NCI-H2081 (cell line): ENCODE results near the gene CNTN5.
A peak's percentile ranks its signal among the peaks of the same experiment; 100 is the strongest.

Experiments used
- DNase-seq, 2 experiments: peaks; one replicate each; lab custom pipeline; 2025; lab: John Stamatoyannopoulos, UW

CNTN5 gene

GRCh38 chr11:99631618-99632017, 610.9 kb downstream of the CNTN5 start:
- no peak for DNase-seq

DNA sequence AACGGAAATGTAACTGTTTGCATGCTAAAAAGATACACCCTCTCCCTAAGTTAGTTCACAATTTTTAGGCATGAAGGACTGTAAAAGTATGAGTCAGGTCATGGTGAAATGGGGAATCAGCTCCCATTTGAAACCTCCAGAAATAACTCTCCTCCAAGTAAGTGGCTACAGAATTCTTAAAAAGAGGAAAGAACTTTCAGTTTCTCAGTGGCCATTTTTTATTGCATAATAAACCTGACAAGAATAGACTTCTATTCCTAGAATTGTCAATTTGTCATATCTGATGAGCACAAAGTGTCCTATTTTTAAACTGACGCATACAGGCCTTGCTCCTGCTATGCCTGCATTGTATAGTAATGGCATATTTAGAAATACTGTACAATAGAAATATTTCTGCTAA, 612.2 kb downstream of the CNTN5 start:
- no peak for DNase-seq

GRCh38 chr11:99634581-99634980, 613.8 kb downstream of the CNTN5 start:
- DNase-seq: no peak

- no peak for DNase-seq
Observed at GRCh38 chr11:99638073-99638553, 617.4 kb downstream of the CNTN5 start.

- DNase-seq: no peak
Observed at GRCh38 chr11:99640671-99641070, 619.9 kb downstream of the CNTN5 start.

- DNase-seq: no peak
Observed at GRCh38 chr11:99645934-99646333, 625.2 kb downstream of the CNTN5 start.

DNA sequence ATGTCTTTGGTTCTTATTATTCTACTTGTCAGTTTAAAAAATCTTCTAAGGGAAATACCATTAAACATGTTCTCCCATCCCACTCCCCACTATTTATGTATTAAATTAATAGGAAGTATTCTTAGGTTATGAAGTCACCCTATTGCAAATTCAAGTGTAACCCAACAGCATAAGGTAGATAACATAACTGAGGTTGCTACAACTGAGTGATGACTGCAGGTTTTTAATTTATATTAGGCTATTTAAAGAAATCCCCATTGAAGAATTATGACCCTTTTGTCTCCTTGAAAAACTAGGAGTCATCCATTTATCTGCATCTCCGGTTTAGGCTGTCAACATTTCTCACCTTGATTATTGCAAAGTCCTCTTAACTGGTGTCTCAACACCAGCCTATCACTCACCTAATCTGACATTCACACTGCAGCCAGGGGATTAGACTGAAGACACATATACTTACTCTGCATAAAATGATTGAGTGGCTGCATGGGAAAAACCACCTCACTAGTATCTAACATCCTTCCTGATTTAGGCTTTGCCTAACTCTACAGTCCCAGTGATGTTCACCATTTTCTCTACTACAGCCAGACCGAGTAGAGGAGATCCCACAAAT, 649.4 kb downstream of the CNTN5 start:
- DNase-seq: no peak

GRCh38 chr11:99671808-99672409, 651.2 kb downstream of the CNTN5 start:
- no peak for DNase-seq

DNA sequence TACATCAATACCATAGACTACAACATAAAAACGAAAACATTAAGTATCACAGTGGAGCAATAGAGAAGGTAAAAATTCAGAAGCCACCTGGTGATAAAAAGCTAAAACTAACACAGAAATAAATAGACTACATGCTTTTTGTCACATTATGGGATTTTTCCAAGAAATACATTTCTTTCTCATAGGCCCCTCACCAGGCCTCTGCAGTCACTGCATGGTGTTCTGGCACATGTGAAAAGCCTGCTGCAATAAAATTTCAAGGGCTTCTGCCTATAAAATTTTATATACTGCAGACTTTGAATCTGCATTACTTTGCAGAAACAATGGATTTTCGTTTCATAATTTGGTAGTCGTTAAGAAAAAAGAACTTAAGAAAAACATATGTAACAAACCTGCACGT, 655.5 kb downstream of the CNTN5 start:
- no peak for DNase-seq

DNA sequence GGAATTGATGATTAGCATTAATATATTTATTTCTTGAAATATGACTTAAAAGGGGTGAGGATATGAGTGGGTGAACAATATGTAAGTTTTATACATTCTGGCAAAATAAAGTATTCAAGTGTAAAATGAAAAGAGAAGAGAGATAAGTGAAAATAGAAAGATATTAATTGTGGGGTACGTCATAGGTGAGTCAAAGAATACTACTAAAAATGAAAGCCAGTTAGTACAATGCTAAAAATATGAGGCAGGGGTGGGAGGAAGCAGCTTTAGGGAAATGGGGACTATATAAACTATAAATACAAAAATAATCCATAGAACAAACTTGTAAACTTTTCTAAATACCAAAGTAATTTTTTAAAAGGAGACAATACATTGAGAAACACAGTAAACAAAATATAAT, 661.4 kb downstream of the CNTN5 start:
- no peak for DNase-seq

DNA sequence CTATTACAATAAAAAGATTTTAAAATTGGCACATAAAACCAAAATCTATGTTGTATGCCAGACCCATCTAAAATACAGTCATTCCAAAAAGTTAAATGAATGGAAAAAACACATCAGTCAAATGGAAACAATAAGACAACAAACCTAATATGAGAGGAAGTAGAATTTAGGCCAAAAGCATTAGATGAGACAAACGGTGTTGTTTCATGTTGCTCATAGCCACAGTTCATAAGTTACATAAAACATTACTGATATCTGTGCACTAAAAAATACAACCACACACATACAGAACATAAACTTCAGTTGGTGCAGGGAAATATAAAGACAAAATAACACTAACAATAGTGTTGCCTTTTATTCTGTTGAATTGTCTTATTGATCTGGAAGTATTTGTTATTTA, 661.9 kb downstream of the CNTN5 start:
- DNase-seq: no peak

- DNase-seq: no peak
Observed at GRCh38 chr11:99683933-99684332, 663.2 kb downstream of the CNTN5 start.

DNA sequence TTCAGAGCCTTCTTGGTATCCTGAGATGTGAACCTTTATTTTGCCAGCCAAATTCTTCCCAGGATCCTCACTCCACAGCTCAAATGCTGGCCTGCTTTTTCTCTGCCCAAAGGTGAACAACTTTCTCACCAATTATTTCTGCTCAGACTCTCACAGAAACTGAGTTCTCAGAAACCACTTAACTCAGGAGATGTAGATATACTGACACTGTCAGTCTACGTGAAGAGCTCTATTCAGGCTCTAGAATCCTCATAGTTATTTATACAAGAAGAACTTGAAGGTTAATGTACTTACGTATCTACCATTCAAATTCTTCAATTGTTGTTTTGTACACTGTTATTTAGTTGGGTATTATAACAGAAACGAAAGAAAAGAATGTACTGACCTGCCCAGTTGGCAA, 666.1 kb downstream of the CNTN5 start:
- no peak for DNase-seq

DNA sequence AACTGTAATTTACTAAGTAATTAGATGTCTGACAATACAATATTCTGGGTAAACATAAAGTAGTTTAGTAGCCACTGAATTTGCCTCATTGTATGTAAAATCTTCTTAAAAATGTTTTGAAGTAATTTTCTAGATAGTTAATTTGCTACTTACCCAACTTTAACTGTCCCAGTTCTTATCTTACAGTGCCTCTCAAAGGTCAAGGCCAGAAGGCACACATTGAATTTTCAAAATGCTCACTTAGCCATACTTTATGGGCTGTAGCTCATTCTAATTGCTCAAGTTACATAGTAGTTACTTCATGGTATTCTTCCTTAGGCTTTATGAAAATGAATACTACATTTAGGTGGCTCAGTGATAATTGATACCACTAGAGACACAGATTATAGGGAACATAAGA, 666.6 kb downstream of the CNTN5 start:
- peak in 1 of 2 experiments; percentile 23 for DNase-seq

DNA sequence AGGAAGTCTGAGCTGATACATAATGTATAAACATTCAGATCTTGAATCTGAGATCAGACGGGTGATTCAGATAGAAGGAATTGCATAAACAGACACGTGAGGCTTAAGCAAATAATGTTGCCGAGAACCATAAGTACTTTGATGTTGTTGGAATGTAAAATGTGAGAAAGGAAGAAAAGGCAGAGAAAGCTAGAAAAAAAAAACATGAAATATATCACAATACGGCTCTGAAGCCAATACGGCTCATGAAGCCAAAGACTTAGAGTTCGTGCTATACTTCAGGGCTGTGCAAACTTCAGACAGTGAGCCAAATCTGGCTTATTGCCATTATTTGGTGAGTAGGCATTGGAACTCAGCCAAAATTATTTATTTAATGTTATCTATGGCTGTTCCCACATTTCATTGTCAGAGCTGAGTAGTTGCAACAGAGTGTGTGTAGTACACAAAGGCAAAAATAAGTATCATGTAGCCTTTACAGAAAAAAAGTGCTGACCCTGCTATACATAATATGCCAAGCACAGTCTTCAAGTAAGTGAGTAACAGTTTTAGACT, 673.3 kb downstream of the CNTN5 start:
- DNase-seq: no peak

DNA sequence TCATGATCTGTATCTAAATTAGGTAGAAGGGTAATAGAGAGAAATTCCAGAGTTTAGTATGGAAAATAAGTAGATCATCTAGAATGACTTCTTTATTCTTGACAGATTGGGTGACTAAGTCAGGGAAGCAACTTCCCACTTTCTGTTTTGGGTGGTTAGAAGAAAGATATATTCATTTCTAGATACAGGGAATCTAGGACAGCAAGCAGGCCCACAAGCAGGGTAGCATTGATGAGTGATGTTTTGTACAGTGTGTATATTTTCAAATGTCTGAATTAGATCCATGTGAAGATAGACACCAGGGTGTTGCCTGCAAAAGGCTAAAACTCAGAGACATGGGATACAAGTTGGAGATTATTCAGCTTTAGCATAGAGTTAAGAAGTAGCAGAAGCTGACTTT, 674.4 kb downstream of the CNTN5 start:
- DNase-seq: no peak

DNA sequence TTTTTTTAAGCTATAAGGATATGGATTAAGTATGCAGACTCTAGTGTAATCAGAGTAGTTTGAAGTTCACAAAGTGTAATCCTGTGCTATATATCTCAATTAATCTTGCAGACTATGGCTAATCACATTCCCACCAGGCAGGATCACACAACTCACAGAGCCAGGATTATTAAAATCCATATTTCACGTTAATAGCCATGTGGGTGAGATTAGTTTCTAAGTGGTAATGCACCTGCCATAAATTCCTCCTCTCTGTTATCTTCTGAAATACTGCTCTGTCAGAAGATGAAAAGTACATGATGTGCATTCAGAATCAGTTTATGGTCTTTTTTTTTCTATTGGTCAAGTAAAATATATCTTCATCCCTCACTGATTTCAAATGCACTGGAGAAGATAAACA, 686.1 kb downstream of the CNTN5 start:
- DNase-seq: no peak

- DNase-seq: no peak
Observed at GRCh38 chr11:99708928-99709672, 688.4 kb downstream of the CNTN5 start.

DNA sequence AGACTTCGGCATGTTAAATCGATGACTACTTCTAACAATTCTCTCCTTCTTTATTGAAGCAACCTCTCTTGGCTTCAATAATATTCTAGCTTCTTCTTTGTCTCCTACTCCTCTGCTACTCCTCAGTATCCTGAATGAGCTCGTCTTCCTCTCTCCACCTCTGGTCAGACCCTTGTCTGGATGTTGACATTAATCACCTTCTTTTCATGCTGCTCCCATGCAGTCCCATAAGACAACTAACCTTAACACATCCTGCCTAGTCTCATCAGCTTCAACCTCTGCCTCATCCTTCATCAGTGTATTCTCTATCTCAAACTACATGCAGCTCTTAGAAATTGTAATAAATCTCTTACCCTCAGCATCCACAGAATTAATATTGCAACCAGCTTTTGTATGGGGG, 695.6 kb downstream of the CNTN5 start:
- DNase-seq: no peak

- no peak for DNase-seq
Observed at GRCh38 chr11:99718291-99718690, 697.5 kb downstream of the CNTN5 start.

DNA sequence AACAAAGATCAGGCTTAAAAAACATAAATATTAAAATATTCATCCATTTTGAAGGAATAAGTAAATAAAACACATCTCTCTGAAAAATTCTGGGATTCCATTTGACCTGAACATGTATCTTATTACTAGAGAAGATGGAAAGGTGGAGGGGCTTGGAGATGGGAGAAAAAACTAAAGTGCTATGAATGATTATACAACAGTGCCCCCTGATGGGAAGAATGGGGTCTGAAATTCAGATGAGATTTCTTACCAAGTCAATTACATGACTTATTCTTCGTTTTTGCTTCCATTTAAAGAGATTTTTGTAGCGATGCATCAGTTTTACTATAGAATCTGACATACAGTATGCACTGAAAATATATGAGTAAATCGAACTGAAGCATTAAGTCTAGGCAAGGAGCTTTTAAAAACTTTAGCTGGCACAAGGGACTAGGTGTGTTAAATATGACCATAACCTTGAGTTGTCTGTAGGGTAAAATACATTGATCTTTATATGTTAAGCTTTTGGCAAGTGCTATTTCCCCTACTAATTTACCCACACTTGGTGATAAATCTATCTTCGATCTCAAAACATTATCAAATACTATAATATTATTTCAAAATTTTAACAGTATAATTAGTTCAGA, 718.8 kb downstream of the CNTN5 start:
- DNase-seq: peak; percentile 55 to 65

DNA sequence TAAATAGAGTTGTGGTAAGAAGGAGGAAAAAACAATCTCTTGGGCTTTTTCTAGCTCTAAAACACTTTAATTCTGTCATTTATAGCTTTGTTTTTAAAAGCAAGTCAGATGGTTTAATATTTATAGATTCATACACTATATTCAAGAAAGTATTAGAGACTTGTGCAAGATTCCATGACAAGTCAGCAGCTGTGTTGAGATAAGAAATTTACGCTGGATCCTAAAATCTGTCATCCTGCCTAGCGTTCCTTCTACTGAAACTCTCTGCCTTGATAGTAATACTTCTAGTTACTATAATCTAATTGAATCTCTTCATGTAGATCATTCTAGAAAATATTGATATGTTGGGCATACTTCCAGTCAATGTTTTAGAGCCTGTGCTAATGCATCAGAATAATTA, 721.8 kb downstream of the CNTN5 start:
- no peak for DNase-seq

DNA sequence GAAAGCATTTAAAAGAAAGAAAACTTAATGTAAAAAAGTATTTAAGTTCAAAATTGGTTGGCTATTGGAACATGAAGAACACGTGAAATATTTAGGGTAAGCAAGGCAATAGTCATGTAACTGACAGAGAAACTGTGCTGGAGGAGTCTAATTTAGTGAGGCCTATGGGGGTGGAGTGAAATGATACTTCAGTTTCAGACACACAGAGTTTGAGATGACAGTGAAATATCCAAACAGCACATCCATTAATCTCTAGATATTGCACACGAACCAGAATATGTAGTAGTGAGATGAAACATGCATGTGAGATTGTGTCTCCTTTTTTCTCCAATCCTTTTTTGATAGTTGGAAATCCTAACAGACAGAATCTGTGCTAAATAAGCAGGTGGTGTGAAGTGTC, 739.0 kb downstream of the CNTN5 start:
- no peak for DNase-seq
